ENCODE results near the gene TNFSF15. TPM values are rescaled to one million over a fixed set of nuclear protein-coding genes. Genes with fewer than 3 reads are reported as not detected.

The TNFSF15 gene
- total RNA-seq, 4 donors from 2014 or later = 1.4 to 2.3 (median 1.5) TPM

DNA sequence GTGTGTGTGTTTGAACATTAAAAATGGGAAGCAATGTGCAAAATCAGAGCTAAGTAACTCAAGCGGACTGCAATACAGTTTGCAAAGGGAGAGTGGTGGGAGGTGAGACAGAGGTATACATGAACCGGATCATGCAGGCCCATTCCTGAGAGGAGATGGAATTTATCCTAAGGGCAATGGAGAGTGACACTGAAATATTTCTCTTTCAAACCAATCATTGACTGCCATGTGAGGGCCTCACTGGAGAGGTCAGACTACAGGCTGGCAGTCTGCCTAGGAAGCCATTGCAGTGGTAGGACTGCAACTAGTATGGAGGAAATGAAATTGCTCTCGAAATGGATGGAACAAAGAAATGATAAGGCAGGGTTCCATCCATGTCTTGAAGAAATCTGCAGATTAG lies 34.8 kb downstream of the TNFSF15 start:
- intact Hi-C loops (cut with DNase I) = no loop called here
- DNase-seq = no peak
- Histone ChIP-seq H3K9me3 (no peaks in the 10 kb centered on the region), H3K4me1 (no peaks in the 10 kb centered on the region), H3K27me3 (peaks cover 0 to 18% (median 0%) of the 10 kb centered on the region in 4 donors), H3K36me3 (no peaks in the 10 kb centered on the region), H3K27ac (no peak overlapping the region), H3K4me3 (no peak overlapping the region)
- 87 to 94% methylated on average over 3 of the region's 3 CpGs for WGBS, 2 donors
- TF ChIP-seq, protein P1, sequence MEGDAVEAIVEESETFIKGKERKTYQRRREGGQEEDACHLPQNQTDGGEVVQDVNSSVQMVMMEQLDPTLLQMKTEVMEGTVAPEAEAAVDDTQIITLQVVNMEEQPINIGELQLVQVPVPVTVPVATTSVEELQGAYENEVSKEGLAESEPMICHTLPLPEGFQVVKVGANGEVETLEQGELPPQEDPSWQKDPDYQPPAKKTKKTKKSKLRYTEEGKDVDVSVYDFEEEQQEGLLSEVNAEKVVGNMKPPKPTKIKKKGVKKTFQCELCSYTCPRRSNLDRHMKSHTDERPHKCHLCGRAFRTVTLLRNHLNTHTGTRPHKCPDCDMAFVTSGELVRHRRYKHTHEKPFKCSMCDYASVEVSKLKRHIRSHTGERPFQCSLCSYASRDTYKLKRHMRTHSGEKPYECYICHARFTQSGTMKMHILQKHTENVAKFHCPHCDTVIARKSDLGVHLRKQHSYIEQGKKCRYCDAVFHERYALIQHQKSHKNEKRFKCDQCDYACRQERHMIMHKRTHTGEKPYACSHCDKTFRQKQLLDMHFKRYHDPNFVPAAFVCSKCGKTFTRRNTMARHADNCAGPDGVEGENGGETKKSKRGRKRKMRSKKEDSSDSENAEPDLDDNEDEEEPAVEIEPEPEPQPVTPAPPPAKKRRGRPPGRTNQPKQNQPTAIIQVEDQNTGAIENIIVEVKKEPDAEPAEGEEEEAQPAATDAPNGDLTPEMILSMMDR (IDR thresholded peaks at IDR 0.05) = no peak
- no peak for TF ChIP-seq POLR2A (IDR thresholded peaks at IDR 0.05)

DNA sequence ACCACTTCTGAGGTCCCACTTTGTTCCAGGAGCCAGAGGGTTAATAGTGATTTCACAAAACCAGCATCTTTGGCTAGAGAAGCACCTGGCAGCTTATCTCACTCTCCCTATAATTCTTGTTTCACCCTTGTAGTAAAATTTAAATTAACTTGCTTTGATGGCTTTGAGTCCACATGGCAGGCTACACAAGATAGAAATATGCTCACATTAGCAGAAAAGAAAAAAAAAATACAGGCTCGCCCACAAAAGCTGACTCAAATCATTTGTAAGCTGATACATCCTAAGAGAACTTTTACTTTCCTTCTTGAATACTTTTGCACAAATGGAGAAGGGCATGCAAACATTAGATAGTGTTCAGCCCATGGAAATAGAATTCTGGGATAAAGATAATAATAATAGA lies 36.2 kb downstream of the TNFSF15 start:
- DNase-seq = no peak
- Histone ChIP-seq H3K4me3 (no peak overlapping the region), H3K27me3 (peaks cover 0 to 11% (median 0%) of the 10 kb centered on the region in 4 donors), H3K36me3 (no peaks in the 10 kb centered on the region), H3K4me1 (no peaks in the 10 kb centered on the region), H3K9me3 (no peaks in the 10 kb centered on the region), H3K27ac (no peak overlapping the region)
- intact Hi-C loops (cut with DNase I) = no loop called here
- WGBS, 2 donors = 30 to 35% methylated on average over 1 of the region's 1 CpG
- TF ChIP-seq, protein P1 (IDR thresholded peaks at IDR 0.05) = no peak
- no peak for TF ChIP-seq POLR2A (IDR thresholded peaks at IDR 0.05)

DNA sequence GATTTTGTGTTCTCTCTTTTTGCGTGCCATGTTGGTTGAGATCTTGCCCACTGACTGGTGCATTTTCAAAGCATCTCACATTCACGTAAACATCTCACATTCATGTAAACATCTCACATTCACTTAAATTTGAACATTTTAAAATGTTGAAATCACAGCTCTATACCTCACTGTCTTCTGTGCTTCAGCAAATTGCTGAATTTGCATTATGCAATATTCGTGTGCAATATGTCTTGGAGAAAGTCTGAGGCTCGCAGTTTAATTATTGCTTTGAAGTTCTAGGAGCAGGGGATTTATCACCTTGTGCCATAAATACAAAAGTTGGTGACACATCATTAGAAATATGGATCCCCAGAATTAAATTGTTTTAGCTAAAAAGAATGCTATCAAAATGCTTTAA lies 42.6 kb downstream of the TNFSF15 start:
- TF ChIP-seq, protein P1 (IDR thresholded peaks at IDR 0.05) = no peak
- TF ChIP-seq POLR2A (IDR thresholded peaks at IDR 0.05) = no peak
- intact Hi-C loops (cut with DNase I) = no loop called here
- Histone ChIP-seq H3K36me3 (no peaks in the 10 kb centered on the region), H3K4me1 (no peaks in the 10 kb centered on the region), H3K27ac (no peak overlapping the region), H3K9me3 (no peaks in the 10 kb centered on the region), H3K4me3 (no peak overlapping the region), H3K27me3 (peaks cover 0 to 20% (median 0%) of the 10 kb centered on the region in 4 donors)
- DNase-seq = no peak
- 82 to 92% methylated on average over 4 of the region's 4 CpGs for WGBS, 2 donors

DNA sequence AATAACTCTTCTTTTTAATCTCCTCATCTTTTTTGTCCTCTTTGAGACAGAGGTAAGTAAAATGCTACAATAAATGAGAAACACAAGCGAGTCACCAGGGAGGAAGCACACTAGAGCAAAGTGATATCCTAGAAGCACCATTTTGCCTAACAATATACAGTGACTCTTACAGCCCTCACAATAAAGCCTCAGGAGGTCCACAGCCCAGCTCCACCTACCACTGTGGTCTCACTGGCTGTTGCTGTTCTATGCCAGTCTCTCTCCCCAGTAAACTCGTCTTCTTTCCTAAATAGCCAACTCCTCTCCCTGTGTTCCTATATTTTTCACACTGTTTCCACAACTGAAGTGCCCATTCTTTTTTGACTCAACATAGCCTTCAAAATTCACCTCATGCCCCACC lies 44.3 kb downstream of the TNFSF15 start:
- H3K9me3 ChIP-seq = no peaks in the 10 kb centered on the region
- H3K27me3 ChIP-seq = peaks cover 0 to 17% (median 0%) of the 10 kb centered on the region in 4 donors
- no peak for TF ChIP-seq POLR2A (IDR thresholded peaks at IDR 0.05)
- TF ChIP-seq, protein P1 (IDR thresholded peaks at IDR 0.05) = no peak
- no peak for DNase-seq
- H3K4me3 ChIP-seq = no peak overlapping the region
- no peaks in the 10 kb centered on the region for H3K4me1 ChIP-seq
- WGBS, 2 donors = 92 to 96% methylated on average over 2 of the region's 2 CpGs
- intact Hi-C loops (cut with DNase I) = no loop called here
- no peak overlapping the region for H3K27ac ChIP-seq
- no peaks in the 10 kb centered on the region for H3K36me3 ChIP-seq

DNA sequence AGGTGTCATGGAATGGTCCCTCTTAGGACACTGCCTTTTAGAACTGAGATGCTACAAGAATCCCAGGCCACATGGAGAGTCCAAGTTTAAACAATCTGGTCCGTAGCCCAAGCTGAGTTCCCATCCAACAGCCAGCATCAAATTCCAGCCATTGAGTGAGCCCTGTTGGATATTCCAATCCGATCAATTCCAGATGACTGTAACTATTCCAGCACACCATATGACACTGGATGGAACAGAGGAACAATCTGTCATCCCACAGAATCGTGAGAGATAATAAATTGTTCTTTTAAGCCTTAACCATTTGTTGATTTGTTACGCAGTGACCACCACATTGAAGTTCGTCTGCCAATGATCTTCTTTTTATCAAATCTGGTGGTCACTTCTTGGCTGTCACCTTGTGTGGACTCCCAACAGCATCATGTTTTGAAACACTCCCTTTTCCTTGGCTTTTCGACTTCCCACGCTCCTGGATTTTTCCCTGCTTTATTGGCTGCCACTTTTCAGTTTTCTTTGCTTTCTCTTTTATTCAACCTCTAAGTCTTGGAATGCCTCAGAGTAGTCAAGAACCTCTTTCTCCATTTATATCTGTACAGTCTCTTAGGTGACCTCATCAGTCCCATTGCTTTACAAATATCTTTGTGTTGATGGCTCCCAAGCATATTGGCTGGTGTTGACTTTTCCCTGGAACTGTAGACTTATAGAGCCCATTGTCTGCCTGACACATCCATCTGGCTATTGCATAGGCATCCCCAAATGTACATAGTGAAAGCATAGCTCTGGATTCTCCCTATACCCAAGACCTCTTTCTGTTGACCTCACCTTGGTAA lies 46.1 kb downstream of the TNFSF15 start:
- Histone ChIP-seq H3K4me1 (no peaks in the 10 kb centered on the region), H3K27ac (no peak overlapping the region), H3K36me3 (no peaks in the 10 kb centered on the region), H3K4me3 (no peak overlapping the region), H3K9me3 (no peaks in the 10 kb centered on the region), H3K27me3 (peaks cover 0 to 17% (median 0%) of the 10 kb centered on the region in 4 donors)
- 71 to 84% methylated on average over 7 of the region's 7 CpGs for whole genome bisulfite sequencing, 2 donors
- no peak for TF ChIP-seq POLR2A (IDR thresholded peaks at IDR 0.05)
- TF ChIP-seq, protein P1 (IDR thresholded peaks at IDR 0.05) = no peak
- intact Hi-C loops (cut with DNase I) = no loop called here
- DNase-seq = no peak

All from esophagus squamous epithelium (tissue), 5 donors.